HG03196 (cell line): ENCODE results near the gene FIBP.
A peak's percentile ranks its signal among the peaks of the same experiment; 100 is the strongest.
"Not testable (repeated sequence)": the region's sequence is repeated elsewhere in the genome, so short reads cannot be mapped to it uniquely, and the experiment has no call there.

ENCODE experiments used
- ATAC-seq: cut with Tn5 transposase; IDR thresholded peaks from one replicate; pipeline ENCODE4 v1.9.1; 2021; ENCODE audit not compliant: unreplicated experiment

Gene FIBP

DNA sequence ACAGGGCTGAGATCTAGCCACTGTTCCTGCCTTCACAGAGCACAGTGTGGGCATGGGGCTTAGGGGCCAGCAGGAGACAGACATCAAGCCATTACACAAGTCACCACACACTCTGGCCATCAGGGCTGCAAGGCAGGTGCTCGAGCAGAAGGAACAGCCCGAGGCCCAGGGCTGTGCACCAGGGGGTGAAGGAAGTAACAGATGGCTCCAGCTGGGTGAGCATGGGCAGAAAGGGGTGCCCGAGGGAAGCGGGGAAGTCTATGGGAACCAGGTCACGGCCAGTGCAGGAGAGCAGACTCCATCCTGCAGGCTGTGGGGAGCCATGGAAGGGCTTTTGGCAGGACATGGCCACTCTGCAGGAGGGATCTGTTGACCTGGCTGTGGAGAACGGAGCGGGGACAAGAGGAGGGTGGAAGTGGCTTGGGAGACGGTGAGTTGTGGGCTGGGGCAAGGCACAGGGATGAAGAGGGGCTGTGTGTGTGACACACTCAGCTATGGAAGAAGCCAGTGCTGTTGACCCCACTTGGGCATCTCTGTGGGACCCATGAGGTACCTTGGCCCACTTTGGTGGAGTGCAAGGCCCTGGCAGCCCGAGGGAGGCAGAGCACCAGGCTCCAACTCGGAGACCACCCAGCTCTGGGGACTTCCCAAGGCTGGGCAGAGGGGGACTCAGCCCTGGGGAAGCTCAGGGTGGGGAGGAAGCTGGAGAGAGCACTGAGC, 27.0 kb upstream of the FIBP start:
- ATAC-seq: no peak

DNA sequence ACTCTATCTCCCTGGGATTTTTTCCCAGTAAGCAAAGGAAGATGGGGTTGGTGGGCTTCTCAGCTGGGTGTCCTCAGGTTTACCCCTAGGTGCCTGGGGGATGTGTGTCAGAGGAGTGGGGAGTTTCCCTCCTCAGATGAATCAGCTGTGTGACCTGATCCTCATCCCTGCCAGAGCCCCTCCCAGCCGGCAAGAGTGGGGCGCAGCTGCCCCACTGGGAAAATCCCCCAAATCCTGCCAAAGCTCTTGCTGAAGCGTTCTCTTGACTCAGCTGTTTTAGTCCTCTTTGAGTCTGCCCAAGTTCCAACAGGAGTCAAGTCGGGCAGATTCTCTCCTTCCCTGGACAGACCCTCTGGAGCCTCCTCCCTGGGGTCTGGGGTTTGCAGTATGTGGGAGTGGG, 24.6 kb upstream of the FIBP start:
- no peak for ATAC-seq

DNA sequence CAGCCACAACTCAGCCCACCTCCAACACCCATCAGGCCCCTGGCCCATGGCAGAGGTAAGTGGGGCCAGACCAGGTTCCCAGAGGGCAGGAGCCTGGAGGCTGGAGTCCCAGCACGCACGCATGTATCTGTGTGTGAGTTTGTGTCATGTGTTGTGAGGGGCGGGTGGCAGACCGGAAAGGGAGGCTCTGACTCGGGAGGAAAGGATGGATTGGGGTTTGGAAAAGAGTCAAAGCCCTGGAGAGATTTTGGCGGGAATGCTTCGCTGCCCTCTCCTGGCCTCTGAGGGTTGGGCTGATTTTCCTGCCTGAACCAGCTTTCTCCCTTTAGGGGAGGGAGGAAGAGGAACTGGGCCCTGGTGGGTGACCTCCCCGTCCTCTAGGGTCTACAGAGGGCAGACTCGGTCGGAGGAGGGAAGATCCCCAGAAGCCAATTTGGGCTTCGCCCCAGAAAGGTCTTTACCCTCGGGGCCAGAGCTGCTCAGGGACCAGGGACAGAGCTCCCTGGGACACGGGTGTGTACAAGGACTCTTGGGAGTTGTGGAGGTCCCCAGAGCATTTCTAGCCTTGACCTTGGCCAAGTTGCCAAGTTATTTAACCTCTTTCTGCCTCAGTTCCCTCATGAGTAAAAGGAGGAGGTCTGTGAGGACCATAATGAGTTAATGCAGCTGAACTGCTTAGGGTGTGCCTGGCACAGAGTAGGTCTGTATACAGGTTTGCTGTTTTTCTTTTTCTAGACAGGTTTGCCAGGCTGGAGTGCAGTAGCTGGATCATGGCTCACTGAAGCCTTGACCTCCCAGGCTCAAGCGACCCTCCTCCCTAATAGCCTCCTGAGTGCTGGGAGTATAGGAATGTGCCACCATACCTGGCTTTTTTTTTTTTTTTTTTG, 23.7 kb upstream of the FIBP start:
- ATAC-seq: no peak

DNA sequence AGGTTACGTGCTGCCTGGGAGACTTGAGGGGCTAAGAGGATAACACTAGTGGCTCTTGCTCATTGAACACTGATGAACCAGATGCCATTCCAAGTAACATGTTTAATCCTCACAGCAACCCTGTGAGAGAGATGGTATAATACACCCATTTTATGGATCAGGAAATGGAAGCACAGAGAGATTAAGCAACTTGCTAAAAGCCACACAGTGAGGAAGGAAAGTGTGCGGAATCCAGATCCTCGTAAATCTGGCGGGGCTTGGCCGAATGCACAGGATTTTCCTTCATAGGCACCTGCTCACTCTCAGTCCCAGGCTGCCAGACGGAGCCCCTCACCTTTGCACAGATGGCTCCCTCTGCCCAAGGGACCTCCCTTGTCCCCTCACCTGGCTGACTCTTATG, 19.6 kb upstream of the FIBP start:
- ATAC-seq: no peak

DNA sequence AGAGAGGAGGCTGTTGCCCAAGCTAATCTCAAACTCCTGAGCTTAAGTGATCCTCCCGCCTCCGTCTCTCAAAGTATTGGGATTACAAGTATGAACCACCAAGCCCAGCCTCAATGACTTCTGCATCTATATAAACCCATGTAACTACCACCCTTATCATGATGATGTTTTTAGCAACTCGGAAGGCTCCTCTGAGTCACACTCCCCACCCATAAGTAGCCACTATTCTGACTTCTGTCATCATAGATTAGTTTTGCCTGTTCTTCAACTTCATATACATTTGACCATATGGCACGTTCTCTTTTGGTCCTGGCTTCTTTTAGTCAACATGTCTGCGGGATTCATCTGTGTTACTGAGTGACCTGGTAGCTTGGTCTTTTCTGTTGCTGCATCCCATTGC, 18.3 kb upstream of the FIBP start:
- no peak for ATAC-seq

DNA sequence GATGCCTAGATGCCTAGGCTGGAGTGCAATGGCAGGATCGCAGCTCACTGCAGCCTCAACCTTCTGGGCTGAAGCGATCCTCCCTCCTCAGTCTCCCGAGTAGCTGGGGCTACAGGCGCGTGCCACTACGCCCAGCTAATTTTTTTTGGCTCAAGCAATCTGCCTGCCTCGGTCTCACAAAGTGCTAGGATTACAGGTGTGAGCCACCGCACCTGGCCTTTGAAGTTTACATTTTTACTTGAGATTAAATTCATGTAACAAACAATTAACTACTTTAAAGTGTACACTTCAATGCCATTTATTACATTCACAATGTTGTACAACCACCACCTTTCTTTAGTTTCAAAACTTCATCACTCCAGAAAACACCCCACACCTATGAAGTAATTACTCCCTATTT, 15.4 kb upstream of the FIBP start:
- no peak for ATAC-seq

DNA sequence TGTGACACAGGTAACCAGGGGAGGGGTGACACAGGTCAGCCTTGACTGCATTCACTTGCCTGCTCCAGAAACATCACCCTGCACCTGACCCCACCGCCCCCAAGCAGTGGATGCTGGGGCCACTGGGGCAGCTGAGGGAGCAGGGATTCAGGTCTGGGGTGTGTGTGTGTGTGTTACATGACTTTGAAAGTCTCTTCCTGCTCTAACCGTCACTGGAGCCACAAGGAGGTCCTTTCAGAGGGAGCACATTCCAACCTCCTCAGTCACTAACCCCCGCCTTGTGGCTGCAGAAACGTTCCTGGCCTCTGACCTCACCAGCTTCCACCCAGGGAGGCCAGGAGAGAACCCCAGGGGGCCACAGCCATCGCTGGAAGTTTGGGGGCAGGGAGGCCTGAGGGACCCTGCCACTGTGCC, 14.8 kb upstream of the FIBP start:
- no peak for ATAC-seq

DNA sequence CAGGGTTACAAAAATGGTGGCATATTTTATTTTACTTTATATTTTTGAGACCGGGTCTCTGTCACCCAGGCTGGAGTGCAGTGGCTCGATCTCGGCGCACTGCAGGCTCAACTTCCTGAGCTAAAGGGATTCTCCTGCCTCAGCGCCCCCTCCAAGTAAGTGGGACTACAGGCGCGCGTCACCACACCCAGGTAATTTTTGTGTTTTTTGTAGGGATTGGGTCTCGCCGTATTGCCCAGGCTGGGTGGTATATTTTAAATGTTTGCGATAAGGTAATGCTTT, 12.6 kb upstream of the FIBP start:
- ATAC-seq: no peak

DNA sequence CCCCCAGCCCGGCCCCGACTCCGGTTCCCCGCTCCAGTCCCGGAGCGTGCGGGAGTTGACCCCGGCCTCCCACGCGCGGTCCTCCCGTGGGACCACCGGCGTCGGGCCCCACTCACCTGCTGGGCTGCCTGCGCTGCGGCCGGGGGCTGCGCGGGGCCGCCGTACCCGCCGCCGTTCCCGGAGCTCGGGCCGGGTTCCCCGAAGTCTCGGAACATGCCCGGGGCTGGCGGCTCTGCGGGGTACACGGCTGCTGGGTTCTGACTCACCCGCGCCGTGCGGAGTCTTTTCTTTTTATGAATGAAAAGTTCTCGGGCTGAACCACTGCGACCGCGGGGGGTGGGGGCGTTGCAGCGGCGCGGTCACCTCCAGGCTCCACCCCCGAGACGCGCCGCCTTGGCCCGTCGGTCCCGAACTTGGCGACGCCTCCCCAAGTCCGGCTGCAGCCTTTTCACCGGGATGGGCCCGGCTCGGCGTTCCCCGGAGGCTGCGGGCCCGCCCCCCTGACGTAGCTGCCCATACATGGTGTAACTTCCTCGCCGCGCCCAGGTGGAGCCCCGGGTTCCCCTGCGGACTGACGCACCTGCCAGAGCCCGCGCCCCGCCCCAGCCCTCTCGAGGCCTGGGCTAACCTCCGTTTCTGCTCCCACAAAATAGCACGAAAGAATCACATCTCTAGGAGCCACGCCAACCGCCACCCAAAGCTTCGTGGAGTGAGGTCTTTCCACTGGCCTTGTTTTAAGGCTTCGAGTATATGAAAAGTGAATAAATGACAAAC, 12.0 kb upstream of the FIBP start, which contains the start of gene FOSL1:
Gene FOSL1 (minus strand): TSS at position 264 of the 774 bp plus-strand sequence. CDS start 49 bp downstream, at position 215.
- ATAC-seq: peak; percentile 71

DNA sequence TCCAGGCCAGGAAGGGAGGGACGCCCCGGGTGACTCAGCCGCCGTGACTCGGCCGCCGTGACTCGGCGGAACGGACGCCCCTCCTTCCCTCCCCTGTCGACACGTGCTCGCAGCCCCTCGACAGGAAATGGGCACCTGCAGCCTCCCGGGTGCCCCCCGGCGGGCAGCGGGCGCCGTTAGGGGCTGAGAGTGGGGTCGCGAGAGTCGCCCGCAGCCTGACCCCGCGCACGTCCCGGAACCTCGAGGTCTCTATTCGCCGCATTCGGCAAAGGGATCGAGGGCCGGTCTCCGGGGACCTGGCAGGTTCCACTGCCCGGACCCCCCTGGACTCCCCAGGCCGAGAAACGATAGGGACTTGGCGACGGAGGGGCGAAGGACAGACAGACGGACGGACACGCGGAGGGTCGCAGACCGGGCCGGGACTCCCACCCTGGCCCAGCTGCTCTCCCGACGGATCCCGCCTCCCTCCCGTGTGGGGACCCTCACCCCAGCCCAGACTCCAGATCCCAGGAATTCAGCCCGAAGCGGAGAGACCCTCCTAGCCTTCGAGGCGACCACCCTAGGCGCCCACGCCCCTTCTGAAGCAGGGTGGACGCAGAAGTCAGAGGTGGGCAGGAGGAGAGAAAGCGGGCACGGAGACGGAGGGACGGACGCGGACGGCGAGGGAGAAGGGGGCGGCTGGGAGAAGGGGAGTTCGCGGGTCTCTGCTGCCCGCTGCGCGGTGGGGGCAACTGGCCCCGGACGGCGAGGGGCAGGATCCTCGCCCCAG, 11.3 kb upstream of the FIBP start:
- no peak for ATAC-seq

DNA sequence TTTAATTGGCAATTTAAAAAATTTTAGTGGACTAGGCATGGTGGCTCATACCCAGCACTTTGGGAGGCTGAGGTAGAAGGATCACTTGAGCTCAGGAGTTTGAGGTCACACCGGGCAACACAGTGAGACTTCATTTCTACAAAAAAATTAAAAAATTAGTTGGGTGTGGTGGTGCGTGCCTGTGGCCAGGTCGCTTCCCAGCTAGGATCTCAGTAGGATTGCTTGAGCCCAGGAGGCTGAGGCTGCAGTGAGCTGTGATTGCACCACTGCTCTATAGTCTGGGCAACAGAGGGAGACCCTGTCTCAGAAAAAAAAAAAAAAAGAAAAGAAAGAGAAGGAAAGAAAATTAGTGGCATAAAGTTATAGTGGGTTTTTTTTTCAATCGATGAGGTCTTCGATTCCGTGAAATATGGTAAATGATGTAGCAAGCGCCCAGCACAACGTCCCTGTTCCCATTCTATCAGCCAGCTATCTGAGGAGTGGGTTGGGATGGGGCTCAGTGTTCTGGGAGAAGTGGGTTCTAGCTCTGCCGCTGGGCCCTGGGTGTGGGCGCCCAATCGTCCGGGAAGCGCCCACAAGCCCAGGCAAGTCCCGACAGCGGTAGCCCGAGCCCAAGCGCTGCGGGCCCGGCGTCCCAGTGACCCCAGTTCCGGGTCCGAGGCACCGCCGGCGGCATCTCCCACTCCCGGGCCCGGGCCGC, 10.5 kb upstream of the FIBP start:
- no peak for ATAC-seq

DNA sequence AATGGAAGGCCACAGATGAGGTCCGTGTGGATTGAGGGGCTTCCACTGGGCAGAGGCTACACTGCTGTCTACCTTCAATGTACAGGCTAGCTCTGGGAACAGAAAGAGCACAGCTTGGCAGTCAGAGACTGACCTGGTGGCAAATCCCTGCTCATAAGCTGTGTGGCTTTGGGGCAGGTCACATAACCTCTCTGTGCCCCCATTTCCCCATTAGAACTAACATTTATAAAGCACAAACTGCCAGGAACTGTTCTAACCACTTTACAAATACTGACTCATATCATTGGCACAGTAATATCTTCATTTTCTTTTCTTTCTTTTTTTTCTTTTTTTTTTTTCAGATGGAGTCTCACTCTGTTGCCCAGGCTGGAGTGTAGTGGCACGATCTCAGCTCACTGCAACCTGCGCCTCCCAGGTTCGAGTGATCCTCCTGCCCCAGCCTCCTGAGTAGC, 8.8 kb upstream of the FIBP start:
- ATAC-seq: no peak

DNA sequence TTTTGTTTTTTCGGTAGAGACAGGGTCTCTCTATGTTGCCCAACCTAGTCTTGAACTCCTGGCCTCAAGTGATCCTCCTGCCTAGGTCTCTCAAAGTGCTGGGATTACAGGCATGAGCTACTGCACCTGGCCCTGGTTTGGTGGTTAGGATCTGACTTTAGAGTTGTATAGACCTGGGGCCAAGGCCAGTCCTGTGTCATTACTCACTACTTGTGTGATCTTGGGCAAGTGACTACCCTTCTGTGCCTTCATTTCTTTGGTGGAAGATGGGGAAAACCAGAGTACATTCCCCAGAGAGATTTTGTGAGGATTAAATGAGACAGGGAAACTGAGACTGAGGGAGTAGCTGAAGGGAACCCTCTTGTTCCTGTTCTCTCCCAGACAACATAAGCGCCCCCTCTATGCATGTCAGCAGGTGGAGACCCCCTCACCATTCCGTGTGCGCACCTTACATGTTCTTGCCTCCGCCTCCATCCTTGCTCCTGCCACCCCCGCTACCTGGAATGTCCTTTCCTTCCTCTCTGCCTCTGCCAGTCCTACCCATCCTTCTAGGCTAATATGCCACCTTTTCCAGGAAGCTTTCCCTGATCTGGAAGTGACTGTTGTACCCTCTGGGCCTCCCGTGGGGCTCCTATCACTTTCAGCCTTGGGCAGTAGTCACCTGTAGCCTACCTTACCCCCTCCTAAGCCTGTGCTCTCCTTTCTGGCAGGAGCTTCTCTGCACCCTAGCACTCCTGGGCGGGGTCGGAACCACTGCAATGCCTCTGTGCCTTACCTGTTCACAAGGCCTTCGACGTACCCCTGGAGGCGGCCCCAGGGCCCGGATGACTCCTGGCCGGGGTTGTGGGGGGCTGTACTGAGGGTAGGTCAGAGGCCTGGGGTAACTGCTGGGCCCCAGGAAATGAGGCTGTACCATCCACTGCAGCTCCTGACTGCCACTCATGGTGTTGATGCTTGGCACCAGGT, 8.0 kb upstream of the FIBP start:
- ATAC-seq: no peak

DNA sequence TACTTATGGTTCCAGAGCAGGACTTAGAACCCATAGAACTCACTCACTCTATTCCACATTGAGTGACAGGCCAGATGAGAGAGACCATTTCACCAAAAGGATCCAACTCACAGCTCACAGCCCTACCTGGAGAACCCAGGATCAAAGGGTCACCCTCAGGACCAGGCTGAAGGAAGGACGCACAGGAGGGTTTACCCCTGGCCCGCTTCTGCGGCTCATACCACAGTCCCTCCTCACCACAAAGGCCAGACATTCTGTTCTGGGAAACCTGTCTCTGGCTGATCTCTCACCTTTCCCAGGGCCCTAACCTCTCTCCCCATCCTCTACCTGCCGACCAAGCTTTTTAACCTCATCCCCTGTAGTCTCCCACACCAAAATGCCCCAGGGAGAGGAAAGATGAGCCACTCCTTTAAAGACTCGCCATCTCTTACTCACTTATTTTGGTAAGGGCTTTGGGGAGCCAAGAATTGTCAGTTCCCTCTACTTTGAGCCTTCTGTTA, 7.3 kb upstream of the FIBP start:
- no peak for ATAC-seq

DNA sequence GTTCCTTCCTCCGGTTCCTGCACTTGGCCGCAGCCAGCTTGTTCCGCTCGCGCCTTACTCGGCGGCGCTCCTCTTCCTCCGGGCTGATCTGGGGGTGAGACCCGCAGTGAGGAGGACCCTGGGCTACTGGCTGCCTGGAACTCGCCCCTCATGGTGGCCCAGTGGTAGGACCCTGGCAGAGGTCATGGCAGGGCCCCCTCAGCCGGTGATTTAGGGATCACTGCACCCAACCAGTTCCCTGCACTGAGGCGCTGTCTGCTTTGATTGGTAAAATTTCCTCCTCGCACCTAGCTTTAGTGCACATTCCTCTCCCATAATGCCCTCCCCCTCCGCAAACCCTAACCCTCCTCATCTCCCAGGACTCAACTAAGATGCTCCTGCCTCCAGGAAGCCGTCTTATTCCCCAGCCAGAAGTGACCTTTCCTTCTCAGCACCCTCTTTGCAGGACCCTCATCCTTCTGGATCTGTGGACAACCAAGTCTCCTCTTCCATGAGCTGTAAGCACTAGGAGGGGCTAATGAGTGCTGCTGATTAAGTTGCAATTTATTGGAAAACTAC, 5.8 kb upstream of the FIBP start:
- no peak for ATAC-seq

DNA sequence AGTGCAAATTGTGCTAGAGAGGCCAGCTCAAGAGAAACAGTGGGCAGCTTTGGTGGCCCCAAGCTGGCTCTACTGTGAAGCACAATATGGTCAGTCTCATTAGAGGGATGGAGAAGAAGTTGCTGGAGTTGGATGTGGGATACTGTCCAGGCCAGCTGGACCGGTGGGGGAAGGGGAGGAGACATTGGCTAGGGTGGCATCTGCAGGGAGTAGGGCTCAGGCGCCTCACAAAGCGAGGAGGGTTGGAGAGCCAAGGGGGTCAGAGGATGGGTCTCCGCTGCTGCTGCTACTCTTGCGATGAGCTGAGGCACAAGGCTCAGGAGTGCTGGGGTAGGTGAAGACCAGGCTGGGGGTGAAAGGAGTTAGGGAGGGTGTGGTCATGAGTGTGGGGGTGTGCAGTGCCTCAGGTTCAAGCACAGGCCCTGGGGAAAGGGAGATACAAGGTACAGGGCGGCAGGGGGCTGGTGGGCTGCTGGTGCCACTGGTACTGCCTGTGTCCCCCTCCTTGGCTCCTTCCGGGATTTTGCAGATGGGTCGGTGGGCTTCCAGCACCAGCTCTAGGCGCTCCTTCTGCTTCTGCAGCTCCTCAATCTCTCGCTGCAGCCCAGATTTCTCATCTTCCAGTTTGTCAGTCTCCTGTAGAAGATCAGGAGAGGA, 4.5 kb upstream of the FIBP start:
- no peak for ATAC-seq

DNA sequence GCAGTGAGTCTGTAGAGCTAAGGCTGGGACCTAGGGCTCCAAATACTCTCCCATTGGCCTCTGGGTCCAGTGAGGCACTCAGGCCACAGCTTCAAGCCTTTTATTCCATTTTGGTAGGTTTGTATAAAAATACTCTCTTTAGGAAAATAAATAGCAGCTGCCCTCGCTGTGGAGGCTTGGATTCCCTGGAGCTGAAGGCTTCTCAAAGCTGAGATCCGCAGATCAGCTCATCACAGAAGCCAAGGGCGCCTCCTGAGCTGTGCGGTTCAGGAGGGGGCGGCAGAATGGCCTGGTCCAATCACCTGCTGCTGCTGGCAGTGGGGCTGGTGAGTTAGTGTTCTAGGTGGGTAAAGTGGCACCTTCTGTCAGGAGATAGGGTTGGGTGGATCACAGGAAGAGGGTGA, 3.9 kb upstream of the FIBP start:
- not testable (repeated sequence) for ATAC-seq
